ENCODE measurements around the gene MYO1E.

- TF ChIP-seq, protein P1, sequence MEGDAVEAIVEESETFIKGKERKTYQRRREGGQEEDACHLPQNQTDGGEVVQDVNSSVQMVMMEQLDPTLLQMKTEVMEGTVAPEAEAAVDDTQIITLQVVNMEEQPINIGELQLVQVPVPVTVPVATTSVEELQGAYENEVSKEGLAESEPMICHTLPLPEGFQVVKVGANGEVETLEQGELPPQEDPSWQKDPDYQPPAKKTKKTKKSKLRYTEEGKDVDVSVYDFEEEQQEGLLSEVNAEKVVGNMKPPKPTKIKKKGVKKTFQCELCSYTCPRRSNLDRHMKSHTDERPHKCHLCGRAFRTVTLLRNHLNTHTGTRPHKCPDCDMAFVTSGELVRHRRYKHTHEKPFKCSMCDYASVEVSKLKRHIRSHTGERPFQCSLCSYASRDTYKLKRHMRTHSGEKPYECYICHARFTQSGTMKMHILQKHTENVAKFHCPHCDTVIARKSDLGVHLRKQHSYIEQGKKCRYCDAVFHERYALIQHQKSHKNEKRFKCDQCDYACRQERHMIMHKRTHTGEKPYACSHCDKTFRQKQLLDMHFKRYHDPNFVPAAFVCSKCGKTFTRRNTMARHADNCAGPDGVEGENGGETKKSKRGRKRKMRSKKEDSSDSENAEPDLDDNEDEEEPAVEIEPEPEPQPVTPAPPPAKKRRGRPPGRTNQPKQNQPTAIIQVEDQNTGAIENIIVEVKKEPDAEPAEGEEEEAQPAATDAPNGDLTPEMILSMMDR (IDR thresholded peaks at IDR 0.05) = no peak
- TF ChIP-seq EP300 (IDR thresholded peaks at IDR 0.05; ENCODE audit: low read depth) = no peak
- no peak for TF ChIP-seq POLR2AphosphoS5 (IDR thresholded peaks at IDR 0.05)
Observed at GRCh38 chr15:59230531-59231055, 142.1 kb downstream of the MYO1E start.

Data from transverse colon (tissue), 4 donors.